ENCODE results near the gene NR3C2. TPM values are rescaled to one million over a fixed set of nuclear protein-coding genes. Genes with fewer than 3 reads are reported as not detected.

Gene NR3C2
- polyA plus RNA-seq, 3 donors, result 0.09 to 0.27 (median 0.20) TPM

- intact Hi-C loops (cut with micrococcal nuclease), result no loop called here
- no peak for TF ChIP-seq CTCF (IDR thresholded peaks at IDR 0.05)
- Mint-ChIP-seq H3K9me3 (peaks cover 9 to 24% (median 11%) of the 10 kb centered on the region in 7 donors), H3K36me3 (peaks cover 16 to 43% of the 10 kb centered on the region in 2 donors), H3K4me3 (no peak overlapping the region), H3K27me3 (ENCODE audit: low read depth in 3 of 3) (no peaks in the 10 kb centered on the region), H3K4me1 (no peaks in the 10 kb centered on the region), H3K27ac (peak overlapping the region in 1 of 7 donors; percentile 5)
- Histone ChIP-seq H3K79me2 (ENCODE audit: insufficient read depth, low read length) (no peaks in the 10 kb centered on the region), H3K9me3 (replicated peaks in 1 of 2; ENCODE audit: control insufficient read depth in 1 of 2, insufficient read depth in 1 of 2, low read length in 2 of 2) (peaks cover 11 to 26% of the 10 kb centered on the region in 2 donors), H4K20me1 (ENCODE audit: insufficient read depth, low read length) (no peaks in the 10 kb centered on the region), H3K27me3 (ENCODE audit: control insufficient read depth in 2 of 2, insufficient read depth in 2 of 2, low read length in 2 of 2) (no peaks in the 10 kb centered on the region), H3K4me3 (replicated peaks in 1 of 3; ENCODE audit: low read depth in 2 of 3, low read length in 3 of 3) (no peak overlapping the region), H3K4me2 (replicated peaks; ENCODE audit: extremely low read depth, low read length, poor library complexity, severe bottlenecking) (no peak overlapping the region), H3K4me1 (ENCODE audit: control insufficient read depth in 1 of 2, insufficient read depth in 2 of 2, low read length in 2 of 2) (no peaks in the 10 kb centered on the region), H3K36me3 (replicated peaks in 1 of 2; ENCODE audit: control insufficient read depth in 1 of 2, insufficient read depth in 2 of 2, low read length in 2 of 2) (peaks cover 0 to 17% of the 10 kb centered on the region in 2 donors), H3K9ac (ENCODE audit: insufficient read depth, low read length, poor library complexity, severe bottlenecking) (no peak overlapping the region), H2AFZ (ENCODE audit: insufficient read depth, low read depth, low read length, poor library complexity, severe bottlenecking) (no peak overlapping the region), H3K27ac (ENCODE audit: low read depth in 1 of 2, low read length in 2 of 2) (no peak overlapping the region)
- DNase-seq, result no peak
- 100% methylated on average over 1 of the region's 3 CpGs for WGBS (ENCODE audit: insufficient coverage)
Observed at GRCh38 chr4:148075438-148075837, 366.8 kb downstream of the NR3C2 start.

GRCh38 chr4:148074462-148074861 lies 367.8 kb downstream of the NR3C2 start:
- Histone ChIP-seq H3K36me3 (replicated peaks in 1 of 2; ENCODE audit: control insufficient read depth in 1 of 2, insufficient read depth in 2 of 2, low read length in 2 of 2) (peaks cover 0 to 17% of the 10 kb centered on the region in 2 donors), H3K4me1 (ENCODE audit: control insufficient read depth in 1 of 2, insufficient read depth in 2 of 2, low read length in 2 of 2) (no peaks in the 10 kb centered on the region), H3K4me3 (replicated peaks in 1 of 3; ENCODE audit: low read depth in 2 of 3, low read length in 3 of 3) (no peak overlapping the region), H3K4me2 (replicated peaks; ENCODE audit: extremely low read depth, low read length, poor library complexity, severe bottlenecking) (no peak overlapping the region), H3K27ac (ENCODE audit: low read depth in 1 of 2, low read length in 2 of 2) (no peak overlapping the region), H3K9ac (ENCODE audit: insufficient read depth, low read length, poor library complexity, severe bottlenecking) (no peak overlapping the region), H3K27me3 (ENCODE audit: control insufficient read depth in 2 of 2, insufficient read depth in 2 of 2, low read length in 2 of 2) (no peaks in the 10 kb centered on the region), H2AFZ (ENCODE audit: insufficient read depth, low read depth, low read length, poor library complexity, severe bottlenecking) (no peak overlapping the region), H3K79me2 (ENCODE audit: insufficient read depth, low read length) (no peaks in the 10 kb centered on the region), H4K20me1 (ENCODE audit: insufficient read depth, low read length) (no peaks in the 10 kb centered on the region), H3K9me3 (replicated peaks in 1 of 2; ENCODE audit: control insufficient read depth in 1 of 2, insufficient read depth in 1 of 2, low read length in 2 of 2) (peaks cover 11 to 26% of the 10 kb centered on the region in 2 donors)
- Mint-ChIP-seq H3K4me3 (no peak overlapping the region), H3K27me3 (ENCODE audit: low read depth in 3 of 3) (peaks cover 0 to 2% (median 0%) of the 10 kb centered on the region in 3 donors), H3K4me1 (no peaks in the 10 kb centered on the region), H3K27ac (no peak overlapping the region), H3K36me3 (peaks cover 16 to 34% of the 10 kb centered on the region in 2 donors), H3K9me3 (peaks cover 7 to 24% (median 10%) of the 10 kb centered on the region in 7 donors)
- intact Hi-C loops (cut with micrococcal nuclease), result no loop called here
- no peak for TF ChIP-seq CTCF (IDR thresholded peaks at IDR 0.05)
- WGBS (ENCODE audit: insufficient coverage), result 100% methylated on average over 3 of the region's 5 CpGs
- no peak for DNase-seq
